Pancreas (tissue), 10 donors: ENCODE data around the gene HOXB5. TPM values are rescaled to one million over a fixed set of nuclear protein-coding genes. Genes with fewer than 3 reads are reported as not detected.

ENCODE experiments used
- ATAC-seq, 4 donors: fragments of 200-7000 bp; cut with Tn5 transposase; one replicate each; pipeline versions ENCODE4 v1.8.0 to v1.9.1; 2020; ENCODE audit warnings: mild to moderate bottlenecking in 4 of 4, moderate library complexity in 4 of 4
- DNase-seq, 6 donors: peaks; one replicate each; pipeline ENCODE4 v3.0.0-alpha.2; 2020
- FAIRE-seq: peaks from 2 replicates; lab custom pipeline; 2012; peaks lifted over from hg19 to GRCh38; lab: Jason Lieb, UNC
- H3K27ac ChIP-seq, 4 donors: fragments of 200-600 bp; sonication (generic); 1 replicate in 3 of 4; 2 replicates in 1 of 4; pipeline versions ENCODE4 v1.5.0 to v1.8.0; 2020
- H3K27me3 ChIP-seq, 4 donors: fragments of 200-600 bp; one replicate each; pipeline ENCODE4 v1.8.0; 2021
- H3K36me3 ChIP-seq, 3 donors: fragments of 200-600 bp; sonication (generic) in 1 of 3; one replicate each; pipeline versions ENCODE4 v1.5.0 to v1.8.0; 2020 to 2021
- H3K4me1 ChIP-seq, 3 donors: fragments of 200-600 bp; one replicate each; pipeline ENCODE4 v1.8.0; 2021
- H3K4me3 ChIP-seq, 4 donors: fragments of 200-600 bp; sonication (generic) in 2 of 4; one replicate each; pipeline versions ENCODE4 v1.5.0 to v1.8.0; 2020 to 2021
- H3K9me3 ChIP-seq, 4 donors: fragments of 200-600 bp; one replicate each; pipeline ENCODE4 v1.8.0; 2021
- CTCF ChIP-seq, 4 donors: fragments of 200-600 bp; sonication (generic) in 3 of 4; IDR thresholded peaks; one replicate each; pipeline versions ENCODE4 v1.5.0 to v1.8.0; 2021; ENCODE audit warnings: antibody characterized with exemption in 4 of 4
- WGBS, 2 donors: extraction: QIAGEN DNeasy Blood & Tissue Kit; methylation state at CpG; one replicate each; pipeline ENCODE4 v1.1.7; 2013; 5-methylcytosine and 5-hydroxymethylcytosine counted together
- intact Hi-C, 3 donors: fragments of 100-400 bp; cut with DNase I; formaldehyde crosslinking; loops; one replicate each; pipeline versions ENCODE4 v1.11.1 to v1.14.2; 2022
- polyA plus RNA-seq, 2 donors: library from polyadenylated mRNA; stranded (reverse); fragments of 200-250 nt; gene quantifications; one replicate each; pipeline ENCODE4 v1.2.3, GENCODE V29; 2013
- total RNA-seq, 6 donors: library from RNA; stranded (reverse); fragmentation: NEBNext Ultra II Directional in 4 of 6; extraction: Animal tissue kit (Norgen Biotek cat#: 25700) in 4 of 6; gene quantifications; one replicate each; pipeline versions ENCODE4 v1.2.1 to v1.2.4, GENCODE V29; 2021 to 2023
- donor health status: healthy with polysubstance abuse.
- donor health status: DM: no; HTN: no; CAD: no; lungs with moderate emphysema.
- donor health status: DM: no; HTN: no; CAD: no.
- donor health status: control.
- donor health status: control.
- donor health status: Bipolar disorder and iron deficiency.
- donor health status: DM: yes; HTN: yes; CAD: no.
- donor health status: DM: no; HTN: no; CAD: no.
- donor health status: DM: no; HTN: no; CAD: no.
- donor health status: DM: yes; HTN: yes; CAD: no.

Gene HOXB5
- total and polyA plus RNA-seq, 8 donors: 0.19 to 1.0 (median 0.38) TPM

- intact Hi-C loops: no loop called here
- H3K4me1 ChIP-seq: peaks cover 8 to 15% (median 12%) of the 10 kb centered on the region in 3 donors
- peaks cover 1 to 75% (median 24%) of the 10 kb centered on the region in 4 donors for H3K27me3 ChIP-seq
Observed at GRCh38 chr17:48622857-48623256, 29.3 kb upstream of the HOXB5 start.

GRCh38 chr17:48621410-48622392 is 28.1 kb upstream of the HOXB5 start:
- 8% methylated on average over 41 of the region's 41 CpGs for WGBS, 2 donors
- FAIRE-seq (no peak), DNase-seq (no peak), ATAC-seq (no peak)
- no peak overlapping the region for H3K4me3 ChIP-seq
- H3K9me3 ChIP-seq: no peaks in the 10 kb centered on the region
- no peak overlapping the region for H3K27ac ChIP-seq
- H3K27me3 ChIP-seq: peaks cover 0 to 70% (median 23%) of the 10 kb centered on the region in 4 donors
- peaks cover 8 to 15% (median 12%) of the 10 kb centered on the region in 3 donors for H3K4me1 ChIP-seq
- no peak for TF ChIP-seq CTCF (IDR thresholded peaks at IDR 0.05)
- no peaks in the 10 kb centered on the region for H3K36me3 ChIP-seq
- intact Hi-C loops: no loop called here

More at GRCh38 chr17:48622857-48623256, 29.3 kb upstream of the HOXB5 start:
- TF ChIP-seq CTCF (IDR thresholded peaks at IDR 0.05): no peak
- no peak for DNase-seq
- no peak for FAIRE-seq
- Histone ChIP-seq H3K4me3 (no peak overlapping the region), H3K36me3 (no peaks in the 10 kb centered on the region), H3K27ac (no peak overlapping the region), H3K9me3 (no peaks in the 10 kb centered on the region)
- no peak for ATAC-seq
- 14 to 17% methylated on average over 11 of the region's 11 CpGs for WGBS, 2 donors

GRCh38 chr17:48620461-48621139 is 27.0 kb upstream of the HOXB5 start:
- H3K4me3 ChIP-seq: no peak overlapping the region
- no peak for DNase-seq
- no peak overlapping the region for H3K27ac ChIP-seq
- no peak for ATAC-seq
- H3K9me3 ChIP-seq: no peaks in the 10 kb centered on the region
- 21 to 22% methylated on average over 6 of the region's 6 CpGs for WGBS, 2 donors
- peaks cover 6 to 8% (median 7%) of the 10 kb centered on the region in 3 donors for H3K4me1 ChIP-seq
- FAIRE-seq: no peak
- peaks cover 9 to 71% (median 24%) of the 10 kb centered on the region in 4 donors for H3K27me3 ChIP-seq
- intact Hi-C loops: no loop called here
- no peaks in the 10 kb centered on the region for H3K36me3 ChIP-seq
- no peak for TF ChIP-seq CTCF (IDR thresholded peaks at IDR 0.05)

- peaks cover 9 to 68% (median 26%) of the 10 kb centered on the region in 4 donors for H3K27me3 ChIP-seq
- DNase-seq: no peak
- intact Hi-C loops: loop anchor here in 1 of 3 donors (10.0 kb wide), 1 partner anchor 475 kb away; no protein-coding TSS in a partner anchor
Observed at GRCh38 chr17:48619826-48620449, 26.4 kb upstream of the HOXB5 start.

More at GRCh38 chr17:48619826-48620449, 26.4 kb upstream of the HOXB5 start:
- FAIRE-seq (no peak), ATAC-seq (no peak)
- no peaks in the 10 kb centered on the region for H3K36me3 ChIP-seq
- WGBS, 2 donors: 16 to 18% methylated on average over 32 of the region's 32 CpGs
- no peak for TF ChIP-seq CTCF (IDR thresholded peaks at IDR 0.05)
- H3K9me3 ChIP-seq: no peaks in the 10 kb centered on the region
- no peak overlapping the region for H3K27ac ChIP-seq
- no peak overlapping the region for H3K4me3 ChIP-seq
- peaks cover 1% of the 10 kb centered on the region in 3 donors for H3K4me1 ChIP-seq
